Mucosa of descending colon (tissue), 3 donors: ENCODE data around the gene TRAK1. TPM values are rescaled to one million over a fixed set of nuclear protein-coding genes. Genes with fewer than 3 reads are reported as not detected.

Experiments used
- ATAC-seq: fragments of 200-7000 bp; cut with Tn5 transposase; one replicate; pipeline ENCODE4 v1.9.1; 2020; ENCODE audit warnings: mild to moderate bottlenecking, moderate library complexity
- DNase-seq, 3 donors: peaks; one replicate each; pipeline ENCODE4 v3.0.0-alpha.2; 2020
- H3K36me3 ChIP-seq: fragments of 200-600 bp; one replicate; pipeline ENCODE4 v1.8.0; 2021; ENCODE audit warnings: low read depth, mild to moderate bottlenecking
- H3K4me1 ChIP-seq: fragments of 200-600 bp; one replicate; pipeline ENCODE4 v1.8.0; 2021; ENCODE audit warnings: low read depth, mild to moderate bottlenecking
- H3K4me3 ChIP-seq: fragments of 200-600 bp; one replicate; pipeline ENCODE4 v1.8.0; 2021; ENCODE audit warnings: mild to moderate bottlenecking
- H3K9me3 ChIP-seq: fragments of 200-600 bp; one replicate; pipeline ENCODE4 v1.8.0; 2021; ENCODE audit warnings: mild to moderate bottlenecking
- CTCF ChIP-seq: fragments of 200-600 bp; IDR thresholded peaks from one replicate; pipeline ENCODE4 v1.8.0; 2022; ENCODE audit warnings: antibody characterized with exemption, mild to moderate bottlenecking
- intact Hi-C, 2 donors: fragments of 100-400 bp; cut with DNase I in 1 of 2; cut with micrococcal nuclease in 1 of 2; formaldehyde crosslinking; loops; one replicate each; pipeline versions ENCODE4 v1.11.0 to v1.11.1; 2022; cut with DNase I, micrococcal nuclease
- total RNA-seq, 3 donors: library from RNA; stranded (reverse); fragmentation: NEBNext Ultra II Directional in 2 of 3; extraction: Animal tissue kit (Norgen Biotek cat#: 25700) in 2 of 3; gene quantifications; one replicate each; pipeline versions ENCODE4 v1.2.1 to v1.2.4, GENCODE V29; 2021 to 2023
- donor health status: DM: no; HTN: no; CAD: no; lungs with moderate emphysema.
- donor health status: DM: no; HTN: no; CAD: no.
- donor health status: DM: no; HTN: yes; CAD: no.

The TRAK1 gene
- total RNA-seq, 3 donors from 2014 or later, result 61.8 to 104 (median 83.4) TPM

DNA sequence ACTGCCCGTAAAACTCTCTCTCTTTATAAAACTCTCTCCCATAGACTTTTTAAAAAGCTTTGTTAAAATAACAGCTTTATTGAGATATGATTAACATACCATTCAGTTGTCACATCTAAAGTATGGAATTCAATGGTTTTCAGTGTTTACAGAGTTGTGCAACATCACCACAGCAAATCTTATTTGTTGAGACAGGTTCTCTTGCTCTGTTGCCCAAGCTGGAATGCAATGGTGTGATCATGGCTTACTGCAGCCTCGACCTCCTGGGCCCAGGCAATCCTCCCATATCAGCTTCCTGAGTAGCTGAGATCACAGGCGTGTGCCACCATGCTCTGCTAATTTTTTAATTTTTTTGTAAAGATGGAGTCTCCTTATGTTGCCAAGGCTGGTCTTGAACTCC lies 35.9 kb upstream of the TRAK1 start:
- DNase-seq (no peak), ATAC-seq (no peak)
- intact Hi-C loops, result no loop called here
- TF ChIP-seq CTCF, result no peak
- no peaks in the 10 kb centered on the region for H3K36me3 ChIP-seq
- no peaks in the 10 kb centered on the region for H3K9me3 ChIP-seq
- no peak overlapping the region for H3K4me3 ChIP-seq
- H3K4me1 ChIP-seq, result peaks cover 40% of the 10 kb centered on the region

DNA sequence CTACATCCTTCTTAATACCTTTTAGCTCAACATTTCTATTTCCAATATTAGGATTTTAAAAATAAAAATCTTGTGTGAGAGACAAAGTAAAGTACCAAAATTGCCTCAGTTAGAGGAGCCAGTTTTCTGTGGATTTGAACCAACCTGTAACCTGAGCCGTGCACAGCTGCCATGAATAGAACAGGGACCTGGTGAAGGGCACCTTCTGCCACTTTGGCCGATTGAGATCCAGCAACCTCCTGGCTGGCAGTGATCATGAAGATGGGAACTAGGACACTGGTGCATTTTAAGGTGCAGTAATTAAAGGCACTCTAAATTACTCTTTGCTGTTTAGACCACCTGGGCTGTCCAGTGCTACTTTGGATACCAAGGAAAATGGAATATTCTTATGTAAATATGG lies 34.3 kb upstream of the TRAK1 start:
- H3K4me3 ChIP-seq, result no peak overlapping the region
- intact Hi-C loops, result no loop called here
- ATAC-seq (no peak), DNase-seq (no peak)
- no peaks in the 10 kb centered on the region for H3K9me3 ChIP-seq
- TF ChIP-seq CTCF, result no peak
- no peaks in the 10 kb centered on the region for H3K36me3 ChIP-seq
- peaks cover 43% of the 10 kb centered on the region for H3K4me1 ChIP-seq

GRCh38 chr3:42057561-42058211 lies 33.5 kb upstream of the TRAK1 start:
- TF ChIP-seq CTCF, result no peak
- Histone ChIP-seq H3K4me3 (no peak overlapping the region), H3K9me3 (no peaks in the 10 kb centered on the region), H3K4me1 (peaks cover 42% of the 10 kb centered on the region), H3K36me3 (no peaks in the 10 kb centered on the region)
- ATAC-seq (peak; percentile 78), DNase-seq (peak in 1 of 3 donors; percentile 65)
- intact Hi-C loops, result no loop called here

GRCh38 chr3:42061025-42061712 lies 30.0 kb upstream of the TRAK1 start:
- ATAC-seq (no peak), DNase-seq (no peak)
- Histone ChIP-seq H3K4me3 (no peak overlapping the region), H3K4me1 (peaks cover 43% of the 10 kb centered on the region), H3K36me3 (no peaks in the 10 kb centered on the region), H3K9me3 (no peaks in the 10 kb centered on the region)
- no peak for TF ChIP-seq CTCF
- intact Hi-C loops, result no loop called here

- DNase-seq (peak in 2 of 3 donors; percentile 52 to 68), ATAC-seq (peak; percentile 65)
- Histone ChIP-seq H3K4me3 (no peak overlapping the region), H3K36me3 (no peaks in the 10 kb centered on the region), H3K4me1 (peaks cover 41% of the 10 kb centered on the region), H3K9me3 (no peaks in the 10 kb centered on the region)
- TF ChIP-seq CTCF, result no peak
- intact Hi-C loops, result no loop called here
Measured at GRCh38 chr3:42061713-42062380, 29.3 kb upstream of the TRAK1 start.
